Measurements from ENCODE around the gene EXD3.

Gene EXD3

GRCh38 chr9:137276473-137277328 is 146.3 kb downstream of the EXD3 start:
- H3K4me3 ChIP-seq (ENCODE audit: low read depth, low read length): no peak overlapping the region

GRCh38 chr9:137275588-137276472 is 147.1 kb downstream of the EXD3 start:
- no peak overlapping the region for H3K4me3 ChIP-seq (ENCODE audit: low read depth, low read length)

GRCh38 chr9:137275203-137275587 is 147.8 kb downstream of the EXD3 start:
- H3K4me3 ChIP-seq (ENCODE audit: low read depth, low read length): no peak overlapping the region

- no peak overlapping the region for H3K4me3 ChIP-seq (ENCODE audit: low read depth, low read length)
Measured at GRCh38 chr9:137273611-137274320, 149.2 kb downstream of the EXD3 start.

GRCh38 chr9:137273095-137273490 is 149.9 kb downstream of the EXD3 start:
- H3K4me3 ChIP-seq (ENCODE audit: low read depth, low read length): no peak overlapping the region

GRCh38 chr9:137272241-137273094 is 150.5 kb downstream of the EXD3 start:
- H3K4me3 ChIP-seq (ENCODE audit: low read depth, low read length): no peak overlapping the region

GRCh38 chr9:137271696-137272076 is 151.3 kb downstream of the EXD3 start:
- H3K4me3 ChIP-seq (ENCODE audit: low read depth, low read length): no peak overlapping the region

- H3K4me3 ChIP-seq (ENCODE audit: low read depth, low read length): no peak overlapping the region
Measured at GRCh38 chr9:137270929-137271695, 151.8 kb downstream of the EXD3 start.

- H3K4me3 ChIP-seq (ENCODE audit: low read depth, low read length): no peak overlapping the region
Measured at GRCh38 chr9:137269231-137269772, 153.7 kb downstream of the EXD3 start.

- H3K4me3 ChIP-seq (ENCODE audit: low read depth, low read length): no peak overlapping the region
Measured at GRCh38 chr9:137268538-137269201, 154.3 kb downstream of the EXD3 start.

- H3K4me3 ChIP-seq (ENCODE audit: low read depth, low read length): no peak overlapping the region
Measured at GRCh38 chr9:137267933-137268355, 155.0 kb downstream of the EXD3 start.

- H3K4me3 ChIP-seq (ENCODE audit: low read depth, low read length): no peak overlapping the region
Measured at GRCh38 chr9:137266585-137267453, 156.1 kb downstream of the EXD3 start.

- no peak overlapping the region for H3K4me3 ChIP-seq (ENCODE audit: low read depth, low read length)
Measured at GRCh38 chr9:137266162-137266527, 156.8 kb downstream of the EXD3 start.

- H3K4me3 ChIP-seq (ENCODE audit: low read depth, low read length): no peak overlapping the region
Measured at GRCh38 chr9:137265496-137266161, 157.3 kb downstream of the EXD3 start.

GRCh38 chr9:137264067-137264466 is 158.9 kb downstream of the EXD3 start:
- no peak overlapping the region for H3K4me3 ChIP-seq (ENCODE audit: low read depth, low read length)

GRCh38 chr9:137263506-137263905 is 159.5 kb downstream of the EXD3 start:
- H3K4me3 ChIP-seq (ENCODE audit: low read depth, low read length): no peak overlapping the region

GRCh38 chr9:137262909-137263285 is 160.1 kb downstream of the EXD3 start:
- no peak overlapping the region for H3K4me3 ChIP-seq (ENCODE audit: low read depth, low read length)

All from iPS-11a (cell line).